GM12801 (cell line): ENCODE measurements around the gene DOCK9.

Experiments used
- CTCF ChIP-seq: IDR thresholded peaks from one replicate; pipeline ENCODE4 v1.5.1; 2011; ENCODE audit warnings: control low read depth; ENCODE audit not compliant: insufficient read length; ENCODE audit errors: extremely low read depth

Gene DOCK9

GRCh38 chr13:99013951-99014350 lies 36.1 kb upstream of the DOCK9 start:
- TF ChIP-seq CTCF: no peak

GRCh38 chr13:99012539-99012938 lies 34.7 kb upstream of the DOCK9 start:
- no peak for TF ChIP-seq CTCF

- TF ChIP-seq CTCF: no peak
These were observed 32.2 kb upstream of the DOCK9 start for GRCh38 chr13:99009987-99010551.

- no peak for TF ChIP-seq CTCF
These were observed 30.7 kb upstream of the DOCK9 start for GRCh38 chr13:99008577-99008976.

DNA sequence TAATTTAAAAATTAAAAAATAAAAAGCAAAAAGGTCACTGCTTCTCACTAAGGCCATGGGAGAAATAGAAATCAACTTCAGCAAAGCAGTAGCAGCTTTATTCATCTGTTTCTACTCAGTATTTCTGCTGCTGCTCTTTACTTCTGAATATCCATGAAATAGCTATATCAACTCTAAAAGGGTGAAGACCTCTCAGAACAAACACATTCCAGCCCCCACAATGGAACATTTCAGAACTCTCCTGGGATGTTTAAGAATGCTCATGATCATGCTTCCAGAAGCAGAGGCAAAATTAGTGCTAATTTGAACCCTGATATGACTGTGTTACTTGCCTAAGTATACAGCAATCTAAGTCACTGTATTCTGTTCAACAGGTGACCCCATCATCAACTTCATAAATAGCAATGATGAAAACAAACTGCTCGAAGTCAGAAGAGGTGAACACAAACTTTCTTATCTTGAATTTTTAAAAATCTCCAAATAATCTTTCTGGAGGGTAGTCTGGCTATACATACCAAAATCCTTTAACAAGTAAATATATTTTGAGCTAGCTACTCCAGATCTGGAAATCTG lies 29.6 kb upstream of the DOCK9 start:
- no peak for TF ChIP-seq CTCF

GRCh38 chr13:99005609-99006008 lies 27.7 kb upstream of the DOCK9 start:
- no peak for TF ChIP-seq CTCF

- TF ChIP-seq CTCF: no peak
These were observed 27.1 kb upstream of the DOCK9 start for GRCh38 chr13:99004978-99005377.
